Bone marrow (tissue), 2 donors: ENCODE measurements around the gene RETN.
"Not testable (repeated sequence)": the region's sequence is repeated elsewhere in the genome, so short reads cannot be mapped to it uniquely, and the experiment has no call there.

Experiments
- DNase-seq, 2 donors: peaks; one replicate each; lab custom pipeline; 2025; lab: John Stamatoyannopoulos, UW

RETN gene

GRCh38 chr19:7637374-7638256 lies 31.2 kb upstream of the RETN start:
- peak in 1 of 2 donors; percentile 57 for DNase-seq

- no peak for DNase-seq
Observed at GRCh38 chr19:7638802-7639465, 29.9 kb upstream of the RETN start.

- no peak for DNase-seq
Observed at GRCh38 chr19:7639863-7640348, 28.9 kb upstream of the RETN start.

GRCh38 chr19:7640803-7641202 lies 28.0 kb upstream of the RETN start:
- no peak for DNase-seq

- DNase-seq, result no peak
Observed at GRCh38 chr19:7641290-7642276, 27.3 kb upstream of the RETN start.

GRCh38 chr19:7642295-7643030 lies 26.4 kb upstream of the RETN start:
- no peak for DNase-seq

GRCh38 chr19:7643031-7643415 lies 25.8 kb upstream of the RETN start:
- no peak for DNase-seq

- not testable (repeated sequence) for DNase-seq
Observed at GRCh38 chr19:7643629-7644549, 25.0 kb upstream of the RETN start.

GRCh38 chr19:7644550-7644877 lies 24.3 kb upstream of the RETN start:
- no peak for DNase-seq

- no peak for DNase-seq
Observed at GRCh38 chr19:7645163-7645562, 23.7 kb upstream of the RETN start.

- no peak for DNase-seq
Observed at GRCh38 chr19:7645656-7646425, 23.0 kb upstream of the RETN start.

- DNase-seq, result no peak
Observed at GRCh38 chr19:7646426-7646700, 22.5 kb upstream of the RETN start.

- no peak for DNase-seq
Observed at GRCh38 chr19:7647156-7647555, 21.7 kb upstream of the RETN start.

GRCh38 chr19:7648265-7649014 lies 20.4 kb upstream of the RETN start:
- DNase-seq, result no peak

- DNase-seq, result no peak
Observed at GRCh38 chr19:7650148-7650547, 18.7 kb upstream of the RETN start.

- DNase-seq, result peak; percentile 69 to 83
Observed at GRCh38 chr19:7652061-7652641, 16.7 kb upstream of the RETN start.

- no peak for DNase-seq
Observed at GRCh38 chr19:7654401-7654800, 14.4 kb upstream of the RETN start.

- DNase-seq, result peak in 1 of 2 donors; percentile 43
Observed at GRCh38 chr19:7655581-7655980, 13.3 kb upstream of the RETN start.
